ENCODE measurements around the gene DUSP8. TPM values are rescaled to one million over a fixed set of nuclear protein-coding genes. Genes with fewer than 3 reads are reported as not detected.
A peak's percentile ranks its signal among the peaks of the same experiment; 100 is the strongest.
"Not testable (repeated sequence)": the region's sequence is repeated elsewhere in the genome, so short reads cannot be mapped to it uniquely, and the experiment has no call there.

The DUSP8 gene
- total and polyA plus RNA-seq, 8 donors: 0.80 to 21.8 (median 1.7) TPM

DNA sequence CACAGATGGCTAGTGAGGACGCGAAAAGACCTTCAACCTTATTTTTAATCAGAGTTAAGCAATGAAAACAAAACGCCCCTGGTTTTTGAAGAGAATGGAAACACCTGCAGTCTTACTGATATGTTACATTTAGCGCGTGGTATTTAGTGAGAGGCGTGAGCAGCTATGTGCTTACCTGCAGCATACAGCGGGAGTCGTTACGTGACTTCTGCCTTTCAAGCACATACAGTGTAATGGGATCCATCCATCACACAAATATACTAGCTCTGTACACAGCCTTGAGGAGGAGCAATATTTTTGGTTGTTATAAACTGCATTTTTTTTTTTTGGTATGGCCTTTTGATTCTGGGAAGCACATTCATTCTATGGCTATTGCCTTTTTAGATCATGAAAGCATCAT, 20.6 kb upstream of the DUSP8 start:
- Histone ChIP-seq H3K36me3 (no peaks in the 10 kb centered on the region), H3K27ac (no peak overlapping the region), H3K27me3 (peaks cover 0 to 54% of the 10 kb centered on the region in 2 donors), H3K4me3 (no peak overlapping the region), H3K9me3 (no peaks in the 10 kb centered on the region), H3K4me1 (peaks cover 0 to 14% of the 10 kb centered on the region in 2 donors)
- ATAC-seq (no peak), DNase-seq (no peak)
- TF ChIP-seq, protein P1, sequence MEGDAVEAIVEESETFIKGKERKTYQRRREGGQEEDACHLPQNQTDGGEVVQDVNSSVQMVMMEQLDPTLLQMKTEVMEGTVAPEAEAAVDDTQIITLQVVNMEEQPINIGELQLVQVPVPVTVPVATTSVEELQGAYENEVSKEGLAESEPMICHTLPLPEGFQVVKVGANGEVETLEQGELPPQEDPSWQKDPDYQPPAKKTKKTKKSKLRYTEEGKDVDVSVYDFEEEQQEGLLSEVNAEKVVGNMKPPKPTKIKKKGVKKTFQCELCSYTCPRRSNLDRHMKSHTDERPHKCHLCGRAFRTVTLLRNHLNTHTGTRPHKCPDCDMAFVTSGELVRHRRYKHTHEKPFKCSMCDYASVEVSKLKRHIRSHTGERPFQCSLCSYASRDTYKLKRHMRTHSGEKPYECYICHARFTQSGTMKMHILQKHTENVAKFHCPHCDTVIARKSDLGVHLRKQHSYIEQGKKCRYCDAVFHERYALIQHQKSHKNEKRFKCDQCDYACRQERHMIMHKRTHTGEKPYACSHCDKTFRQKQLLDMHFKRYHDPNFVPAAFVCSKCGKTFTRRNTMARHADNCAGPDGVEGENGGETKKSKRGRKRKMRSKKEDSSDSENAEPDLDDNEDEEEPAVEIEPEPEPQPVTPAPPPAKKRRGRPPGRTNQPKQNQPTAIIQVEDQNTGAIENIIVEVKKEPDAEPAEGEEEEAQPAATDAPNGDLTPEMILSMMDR (IDR thresholded peaks at IDR 0.05): no peak
- intact Hi-C loops (cut with DNase I): no loop called here

DNA sequence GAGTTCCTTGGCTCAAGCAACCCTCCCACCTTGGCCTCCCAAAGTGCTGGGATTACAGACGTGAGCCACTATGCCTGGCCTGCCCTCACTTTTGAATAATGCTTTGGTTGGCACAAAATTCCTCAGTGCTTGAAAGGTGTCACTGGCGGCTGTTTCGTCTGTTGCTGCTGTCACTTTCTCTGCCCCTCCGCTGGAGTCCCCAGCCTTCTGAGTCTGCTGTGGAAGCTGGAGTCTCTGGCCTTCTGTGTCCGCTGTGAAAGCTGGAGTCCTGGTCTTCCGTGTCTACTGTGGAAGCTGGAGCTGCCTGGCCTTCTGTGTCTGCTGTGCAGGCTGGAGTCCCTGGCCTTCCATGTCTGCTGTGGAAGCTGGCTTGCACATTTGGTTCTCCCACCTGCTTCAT, 17.9 kb upstream of the DUSP8 start:
- Histone ChIP-seq H3K27me3 (peaks cover 0 to 28% of the 10 kb centered on the region in 2 donors), H3K4me1 (peaks cover 0 to 6% of the 10 kb centered on the region in 2 donors), H3K9me3 (no peaks in the 10 kb centered on the region), H3K27ac (no peak overlapping the region), H3K36me3 (no peaks in the 10 kb centered on the region), H3K4me3 (no peak overlapping the region)
- intact Hi-C loops (cut with DNase I): no loop called here
- DNase-seq (no peak), ATAC-seq (no peak)
- TF ChIP-seq, protein P1 (IDR thresholded peaks at IDR 0.05): no peak

DNA sequence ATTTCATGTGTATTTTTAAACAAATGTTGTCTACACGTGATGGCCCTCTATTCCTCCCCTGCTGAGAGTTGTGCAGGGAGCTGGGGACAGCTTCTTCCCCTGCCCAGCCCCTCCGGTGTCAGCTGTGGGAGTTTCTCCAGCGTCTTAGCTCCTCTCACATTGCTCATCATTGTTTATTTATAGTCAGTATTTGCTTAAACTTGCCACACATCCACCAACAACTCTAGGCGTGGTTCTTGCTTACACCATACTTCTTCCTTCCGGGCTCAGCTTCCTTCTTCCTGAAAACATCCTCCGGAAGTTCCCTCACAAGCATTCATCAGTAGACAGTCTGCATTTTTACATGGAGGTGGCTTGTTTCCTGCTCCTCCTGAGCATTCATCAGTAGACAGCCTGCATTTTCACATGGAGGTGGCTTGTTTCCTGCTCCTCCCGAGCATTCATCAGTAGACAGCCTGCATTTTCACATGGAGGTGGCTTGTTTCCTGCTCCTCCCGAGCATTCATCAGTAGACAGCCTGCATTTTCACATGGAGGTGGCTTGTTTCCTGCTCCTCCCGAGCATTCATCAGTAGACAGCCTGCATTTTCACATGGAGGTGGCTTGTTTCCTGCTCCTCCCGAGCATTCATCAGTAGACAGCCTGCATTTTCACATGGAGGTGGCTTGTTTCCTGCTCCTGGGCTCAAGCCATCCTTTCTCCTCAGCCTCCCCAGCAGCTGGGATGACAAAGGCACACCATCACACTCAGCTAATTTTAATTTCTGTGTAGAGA, 17.3 kb upstream of the DUSP8 start:
- ATAC-seq: peak; percentile 19
- H3K4me3 ChIP-seq; H3K4me1 ChIP-seq; H3K36me3 ChIP-seq; H3K9me3 ChIP-seq; intact Hi-C loops (cut with DNase I); DNase-seq: not testable (repeated sequence)
- Histone ChIP-seq H3K27ac (peak overlapping the region in 1 of 2 donors; percentile 57), H3K27me3 (peaks cover 0 to 28% of the 10 kb centered on the region in 2 donors)

DNA sequence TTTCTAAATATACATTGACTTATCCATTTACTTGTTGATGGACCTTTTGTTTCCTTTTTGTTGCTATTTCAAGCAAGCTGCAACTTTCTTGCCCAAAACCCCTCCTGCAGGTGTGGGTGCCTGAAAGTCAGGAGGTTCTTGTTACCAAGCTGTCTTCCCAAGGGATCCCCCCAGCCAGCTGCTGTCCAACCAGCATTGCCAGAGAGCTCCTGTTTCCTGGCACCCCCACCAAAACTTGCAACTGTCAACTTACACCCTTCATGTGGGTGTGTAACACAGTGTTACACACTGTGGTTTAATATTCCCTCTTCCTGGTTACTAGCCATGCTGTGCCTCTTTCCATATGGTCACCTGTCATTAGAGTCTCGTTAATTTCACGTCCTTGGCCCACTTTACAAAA, 14.6 kb upstream of the DUSP8 start:
- DNase-seq (no peak), ATAC-seq (no peak)
- intact Hi-C loops (cut with DNase I): no loop called here
- Histone ChIP-seq H3K27ac (no peak overlapping the region), H3K27me3 (peaks cover 0 to 13% of the 10 kb centered on the region in 2 donors), H3K9me3 (no peaks in the 10 kb centered on the region), H3K4me1 (peaks cover 0 to 6% of the 10 kb centered on the region in 2 donors), H3K4me3 (no peak overlapping the region), H3K36me3 (no peaks in the 10 kb centered on the region)
- TF ChIP-seq, protein P1 (IDR thresholded peaks at IDR 0.05): no peak

DNA sequence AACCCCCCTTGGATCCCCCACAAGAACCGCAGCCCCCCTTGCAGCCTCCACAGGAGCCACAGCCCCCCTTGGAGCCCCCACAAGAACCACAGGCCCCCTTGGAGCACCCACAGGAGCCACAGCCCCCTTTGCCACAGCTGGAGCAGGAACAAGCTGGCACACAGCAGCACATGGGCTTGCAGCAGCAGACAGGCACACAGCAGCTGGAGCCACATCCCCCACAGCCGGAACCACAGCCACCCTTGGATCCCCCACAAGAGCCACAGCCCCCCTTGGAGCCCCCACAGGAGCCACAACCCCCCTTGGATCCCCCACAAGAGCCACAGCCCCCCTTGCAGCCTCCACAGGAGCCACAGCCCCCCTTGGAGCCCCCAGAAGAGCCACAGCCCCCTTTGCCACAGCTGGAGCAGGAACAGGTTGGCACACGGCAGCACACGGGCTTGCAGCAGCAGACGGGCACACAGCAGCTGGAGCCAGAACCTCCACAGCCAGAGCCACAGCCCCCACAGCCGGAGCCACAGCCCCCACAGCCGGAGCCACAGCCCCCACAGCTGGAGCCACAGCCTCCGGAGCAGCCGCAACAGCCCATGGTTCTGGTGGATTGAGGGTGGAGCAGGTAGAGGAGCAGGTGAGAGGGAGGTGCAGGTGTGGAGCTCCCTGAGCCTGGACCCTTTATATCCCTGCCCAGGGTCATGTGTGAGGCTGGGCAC, 12.7 kb upstream of the DUSP8 start, which contains the start of gene KRTAP5-1:
KRTAP5-1 (minus strand) TSS at position 623 of the 710 bp plus-strand sequence; CDS start at position 589, 34 bp downstream.
- intact Hi-C loops (cut with DNase I); H3K9me3 ChIP-seq; H3K27me3 ChIP-seq; ATAC-seq; DNase-seq; H3K27ac ChIP-seq; H3K4me3 ChIP-seq; H3K4me1 ChIP-seq; H3K36me3 ChIP-seq: not testable (repeated sequence)

DNA sequence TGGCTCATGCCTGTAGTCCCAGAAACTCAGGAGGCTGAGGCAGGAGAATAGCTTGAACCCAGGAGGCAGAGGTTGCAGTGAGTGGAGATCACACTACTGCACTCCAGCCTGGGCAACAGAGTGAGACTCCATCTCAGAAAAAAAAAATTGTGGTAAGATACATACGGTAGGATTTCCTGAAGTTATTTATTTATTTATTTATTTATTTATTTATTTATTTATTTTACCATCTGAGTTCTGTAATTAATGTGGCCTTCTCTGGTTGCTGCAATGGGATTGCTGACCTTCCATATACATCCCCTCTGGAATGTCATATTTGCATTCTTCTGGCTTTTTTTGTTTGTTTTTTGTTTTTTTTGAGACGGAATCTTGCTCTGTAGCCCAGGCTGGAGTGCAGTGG, 10.8 kb upstream of the DUSP8 start:
- H3K27ac ChIP-seq; H3K4me3 ChIP-seq; ATAC-seq; H3K9me3 ChIP-seq; intact Hi-C loops (cut with DNase I); DNase-seq; H3K4me1 ChIP-seq; H3K27me3 ChIP-seq; H3K36me3 ChIP-seq: not testable (repeated sequence)
